Gastrocnemius medialis (tissue), 4 donors: ENCODE data around the gene MIPEP.

ENCODE experiments used
- POLR2A ChIP-seq, 2 donors: fragments of 450-650 bp; IDR thresholded peaks; one replicate each; pipeline ENCODE4 v1.6.1; 2017; ENCODE audit warnings: antibody characterized with exemption in 2 of 2, mild to moderate bottlenecking in 2 of 2, moderate library complexity in 2 of 2
- TF ChIP-seq, protein P1 (sequence below), 5 experiments: fragments of 450-650 bp in 3 of 5; fragments of 200-600 bp in 2 of 5; sonication (generic) in 2 of 5; IDR thresholded peaks in 4 of 5; conservative IDR thresholded peaks in 1 of 5; 1 replicate in 4 of 5; 2 replicates in 1 of 5; pipeline ENCODE4 v1.5.1; 2016 to 2019; ENCODE audit warnings: antibody characterized with exemption in 5 of 5, mild to moderate bottlenecking in 3 of 5, moderate library complexity in 3 of 5

GRCh38 chr13:23866420-23867026 is 22.7 kb downstream of the MIPEP start:
- TF ChIP-seq, protein P1, sequence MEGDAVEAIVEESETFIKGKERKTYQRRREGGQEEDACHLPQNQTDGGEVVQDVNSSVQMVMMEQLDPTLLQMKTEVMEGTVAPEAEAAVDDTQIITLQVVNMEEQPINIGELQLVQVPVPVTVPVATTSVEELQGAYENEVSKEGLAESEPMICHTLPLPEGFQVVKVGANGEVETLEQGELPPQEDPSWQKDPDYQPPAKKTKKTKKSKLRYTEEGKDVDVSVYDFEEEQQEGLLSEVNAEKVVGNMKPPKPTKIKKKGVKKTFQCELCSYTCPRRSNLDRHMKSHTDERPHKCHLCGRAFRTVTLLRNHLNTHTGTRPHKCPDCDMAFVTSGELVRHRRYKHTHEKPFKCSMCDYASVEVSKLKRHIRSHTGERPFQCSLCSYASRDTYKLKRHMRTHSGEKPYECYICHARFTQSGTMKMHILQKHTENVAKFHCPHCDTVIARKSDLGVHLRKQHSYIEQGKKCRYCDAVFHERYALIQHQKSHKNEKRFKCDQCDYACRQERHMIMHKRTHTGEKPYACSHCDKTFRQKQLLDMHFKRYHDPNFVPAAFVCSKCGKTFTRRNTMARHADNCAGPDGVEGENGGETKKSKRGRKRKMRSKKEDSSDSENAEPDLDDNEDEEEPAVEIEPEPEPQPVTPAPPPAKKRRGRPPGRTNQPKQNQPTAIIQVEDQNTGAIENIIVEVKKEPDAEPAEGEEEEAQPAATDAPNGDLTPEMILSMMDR (IDR thresholded peaks at IDR 0.05 in 4 of 5, conservative IDR thresholded peaks at IDR 0.05 in 1 of 5): no peak
- TF ChIP-seq POLR2A (IDR thresholded peaks at IDR 0.05): no peak
